Stimulated activated memory B cell treated with anti-CD40 and anti-IgM and Interleukin-4, amounts not matched to agents 10 μg/mL and 1 μg/mL and 100 μg/mL, for 72 hours (primary cell): ENCODE measurements around the gene PPP1R2.
"Not testable (repeated sequence)": the region's sequence is repeated elsewhere in the genome, so short reads cannot be mapped to it uniquely, and the experiment has no call there.

Experiments
- ATAC-seq: fragments of 150-1000 bp; cut with Tn5 transposase; 2 replicates; pipeline ENCODE4 v1.10.0; 2021
- H3K27ac Mint-ChIP-seq: one replicate; pipeline ENCODE4 v1.8.0; 2022; ENCODE audit warnings: mild to moderate bottlenecking, mixed read lengths
- H3K27me3 Mint-ChIP-seq: one replicate; pipeline ENCODE4 v1.8.0; 2022; ENCODE audit warnings: mixed read lengths
- H3K36me3 Mint-ChIP-seq: one replicate; pipeline ENCODE4 v1.8.0; 2022; ENCODE audit warnings: mixed read lengths
- H3K4me1 Mint-ChIP-seq: one replicate; pipeline ENCODE4 v1.8.0; 2022; ENCODE audit warnings: mixed read lengths
- H3K4me3 Mint-ChIP-seq: one replicate; pipeline ENCODE4 v1.8.0; 2022; ENCODE audit warnings: mild to moderate bottlenecking, moderate library complexity, mixed read lengths
- H3K9me3 Mint-ChIP-seq: one replicate; pipeline ENCODE4 v1.8.0; 2022; ENCODE audit warnings: mixed read lengths

Gene PPP1R2

DNA sequence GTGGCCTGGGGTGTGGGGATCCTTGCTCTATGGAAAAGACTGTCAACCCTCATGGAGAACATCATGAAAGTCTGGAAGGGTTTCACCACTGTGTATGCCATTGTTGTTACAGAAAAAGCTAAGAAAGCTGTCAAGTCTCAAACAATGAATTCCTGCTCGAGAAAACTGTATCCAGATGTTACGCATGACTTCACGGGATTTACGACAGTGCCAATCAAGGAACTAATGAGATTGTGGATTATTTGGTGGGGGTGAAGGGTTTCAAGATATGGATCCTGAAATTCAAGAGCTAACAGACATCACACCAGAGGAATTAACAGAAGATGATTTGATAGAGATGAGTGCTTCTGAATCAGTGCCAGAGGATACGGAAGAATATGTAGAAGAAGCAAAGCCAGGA lies 7.8 kb downstream of the PPP1R2 start:
- Mint-ChIP-seq H3K4me3 (no peak overlapping the region), H3K27ac (peak overlapping the region; percentile 31), H3K9me3 (no peaks in the 10 kb centered on the region), H3K4me1 (peaks cover 73% of the 10 kb centered on the region), H3K27me3 (no peaks in the 10 kb centered on the region), H3K36me3 (peaks cover 30% of the 10 kb centered on the region)
- no peak for ATAC-seq

DNA sequence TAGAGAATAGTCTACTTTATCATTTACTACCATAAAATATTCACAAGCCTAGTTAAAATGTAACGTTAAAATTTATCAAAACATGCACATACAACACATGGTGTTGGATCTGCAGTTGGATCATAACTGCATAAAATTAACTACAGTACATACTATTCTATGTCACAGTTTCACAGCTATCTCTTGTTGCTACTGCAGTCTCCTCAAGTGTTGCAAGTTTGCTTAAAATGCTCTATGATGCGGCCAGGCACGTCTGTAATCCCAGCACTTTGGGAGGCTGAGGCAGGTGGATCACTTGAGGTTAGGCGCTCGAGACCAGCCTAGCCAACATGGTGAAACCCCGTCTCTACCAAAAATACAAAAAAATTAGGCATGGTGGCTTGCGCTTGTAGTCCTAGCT lies 10.3 kb downstream of the PPP1R2 start:
- Mint-ChIP-seq H3K27me3 (no peaks in the 10 kb centered on the region), H3K27ac (peak overlapping the region; percentile 6), H3K4me1 (peaks cover 53% of the 10 kb centered on the region)

DNA sequence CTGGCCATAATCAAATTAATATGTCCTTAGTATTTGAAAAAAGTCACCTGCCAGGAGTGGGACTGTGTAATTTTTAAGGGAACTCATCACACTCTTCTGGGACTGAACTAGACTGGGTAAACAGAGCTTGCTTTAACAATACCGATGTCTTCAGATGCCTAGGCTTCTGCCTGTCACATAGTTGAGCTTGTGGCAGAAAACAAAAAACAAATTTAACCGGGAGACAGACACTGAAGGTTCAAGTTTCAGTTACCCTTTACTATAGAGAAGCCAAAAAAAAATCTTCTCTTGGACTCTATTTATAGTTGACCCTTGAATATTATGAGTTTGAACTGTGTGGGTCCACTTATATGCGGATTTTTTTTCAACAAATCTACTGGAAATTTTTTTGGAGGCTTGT lies 10.8 kb downstream of the PPP1R2 start:
- Mint-ChIP-seq H3K36me3 (peaks cover 25% of the 10 kb centered on the region), H3K9me3 (no peaks in the 10 kb centered on the region), H3K4me1 (peaks cover 48% of the 10 kb centered on the region), H3K27ac (peak overlapping the region; percentile 6), H3K27me3 (no peaks in the 10 kb centered on the region), H3K4me3 (no peak overlapping the region)
- no peak for ATAC-seq

More for the DNA sequence above, 10.3 kb downstream of the PPP1R2 start:
- Mint-ChIP-seq H3K4me3 (no peak overlapping the region), H3K9me3 (no peaks in the 10 kb centered on the region), H3K36me3 (peaks cover 25% of the 10 kb centered on the region)
- ATAC-seq, result no peak

DNA sequence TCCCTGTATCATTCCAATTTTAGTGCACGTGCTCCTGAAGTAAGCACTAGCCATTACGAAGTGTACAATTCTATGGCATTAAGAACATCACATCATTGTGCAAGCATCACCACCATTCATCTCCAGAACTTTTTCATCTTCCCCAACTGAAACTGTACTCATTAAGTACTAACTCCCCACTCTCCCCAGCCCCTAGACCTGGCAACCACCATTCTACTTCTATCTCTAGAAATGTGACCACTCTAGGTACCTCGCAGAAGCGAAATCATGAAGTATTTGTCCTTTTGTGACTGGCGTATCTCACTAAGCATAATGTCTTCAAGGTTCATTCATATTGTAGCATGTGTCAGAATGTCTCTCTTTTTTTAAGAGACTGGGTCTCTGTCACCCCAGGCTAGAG lies 11.4 kb downstream of the PPP1R2 start:
- Mint-ChIP-seq H3K27me3 (no peaks in the 10 kb centered on the region), H3K36me3 (peaks cover 25% of the 10 kb centered on the region), H3K9me3 (no peaks in the 10 kb centered on the region), H3K4me1 (peaks cover 47% of the 10 kb centered on the region), H3K27ac (peak overlapping the region; percentile 6), H3K4me3 (no peak overlapping the region)
- ATAC-seq, result no peak

DNA sequence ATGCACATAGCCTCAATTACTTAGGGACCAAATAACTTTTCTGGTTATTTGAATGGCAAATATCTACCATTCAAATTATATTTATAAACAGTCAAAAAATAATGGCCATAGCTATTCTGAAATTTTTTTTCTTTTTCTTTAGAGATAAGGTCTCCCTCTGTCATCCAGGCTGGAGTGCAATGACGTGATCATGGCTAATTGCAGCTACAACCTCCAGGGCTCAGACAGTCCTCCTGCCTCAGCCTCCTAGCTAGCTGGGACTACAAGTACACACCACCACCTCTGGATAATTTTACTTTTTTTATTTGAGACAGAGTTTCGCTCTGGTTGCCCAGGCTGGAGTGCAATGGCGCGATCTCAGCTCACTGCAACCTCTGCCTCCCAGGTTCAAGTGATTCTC lies 16.6 kb downstream of the PPP1R2 start:
- Mint-ChIP-seq H3K27ac (no peak overlapping the region), H3K4me3 (no peak overlapping the region), H3K36me3 (peaks cover 25% of the 10 kb centered on the region), H3K27me3 (no peaks in the 10 kb centered on the region), H3K9me3 (no peaks in the 10 kb centered on the region), H3K4me1 (peaks cover 20% of the 10 kb centered on the region)
- ATAC-seq, result no peak

DNA sequence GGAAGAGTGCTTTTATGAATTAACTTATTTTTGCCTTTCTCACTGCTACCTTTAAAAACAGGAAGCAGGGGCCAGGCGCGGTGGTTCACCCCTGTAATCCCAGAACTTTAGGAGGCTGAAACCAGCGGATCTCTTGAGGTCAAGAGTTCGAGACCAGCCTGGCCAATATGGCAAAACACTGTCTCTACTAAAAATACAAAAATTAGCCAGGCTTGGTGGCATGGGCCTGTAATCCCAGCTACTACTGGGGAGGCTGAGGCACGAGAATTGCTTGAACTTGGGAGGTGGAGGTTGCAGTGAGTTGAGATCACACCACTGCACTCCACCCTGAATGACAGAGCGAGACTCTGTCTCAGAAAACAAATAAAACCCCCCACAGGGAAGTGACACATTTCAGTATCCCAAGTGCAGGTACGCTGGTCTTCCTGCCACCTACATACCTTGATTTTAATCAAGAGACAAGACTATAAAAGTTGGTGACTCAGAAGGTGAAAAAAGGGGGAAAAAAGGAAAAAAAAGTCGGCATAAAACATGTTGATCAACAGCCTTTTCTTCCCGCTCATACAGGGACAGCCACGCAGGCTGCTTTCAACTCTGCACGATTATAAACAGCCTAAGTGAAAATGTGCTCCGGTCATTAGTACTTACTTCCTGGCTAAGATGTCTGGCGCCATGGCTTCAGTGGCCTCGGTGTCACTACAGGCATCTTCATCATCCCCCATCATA lies 18.8 kb downstream of the PPP1R2 start:
- H3K4me3 Mint-ChIP-seq, result no peak overlapping the region
- peaks cover 18% of the 10 kb centered on the region for H3K36me3 Mint-ChIP-seq
- peak overlapping the region; percentile 66 for H3K27ac Mint-ChIP-seq
- no peak for ATAC-seq
- H3K4me1 Mint-ChIP-seq, result peaks cover 17% of the 10 kb centered on the region
- H3K27me3 Mint-ChIP-seq, result no peaks in the 10 kb centered on the region
- H3K9me3 Mint-ChIP-seq, result no peaks in the 10 kb centered on the region

DNA sequence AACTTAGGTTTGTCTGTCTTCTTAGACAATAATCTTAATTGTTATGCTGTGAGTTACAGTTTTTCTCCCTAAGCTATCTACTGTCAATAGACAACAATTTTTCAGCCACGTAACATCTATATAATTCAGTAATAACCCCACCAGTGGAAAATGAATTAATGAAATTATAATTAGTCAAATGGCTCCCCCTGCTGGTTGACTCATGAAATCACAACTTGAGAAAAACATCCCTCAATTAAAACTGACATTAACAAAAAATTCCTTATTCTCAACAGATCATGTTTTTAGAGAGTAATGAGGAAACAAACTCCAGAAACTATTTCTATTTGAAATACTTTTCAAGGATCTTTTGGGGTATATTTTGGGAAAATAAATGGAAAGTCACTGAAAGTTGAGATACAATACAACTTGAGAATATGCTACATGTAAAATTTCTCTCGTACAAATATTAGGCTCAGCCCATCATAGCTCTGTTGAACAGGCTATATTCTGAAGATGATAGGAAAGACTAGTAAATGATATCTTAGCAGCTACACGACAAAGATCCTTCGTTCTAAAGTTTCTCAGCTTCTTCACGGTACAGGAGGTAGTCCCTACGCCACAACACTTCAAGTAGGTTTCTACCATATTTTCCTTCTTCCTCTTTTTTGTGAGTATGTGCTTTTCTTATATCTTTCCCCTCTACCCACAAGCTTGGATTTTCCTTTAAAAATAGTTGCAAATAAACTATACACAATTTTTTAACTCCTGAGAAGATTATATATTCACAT lies 20.7 kb downstream of the PPP1R2 start:
- Mint-ChIP-seq H3K9me3 (no peaks in the 10 kb centered on the region), H3K4me3 (no peak overlapping the region), H3K27me3 (no peaks in the 10 kb centered on the region), H3K4me1 (peaks cover 17% of the 10 kb centered on the region), H3K36me3 (peaks cover 17% of the 10 kb centered on the region), H3K27ac (peak overlapping the region; percentile 66)
- peak; percentile 58 for ATAC-seq

DNA sequence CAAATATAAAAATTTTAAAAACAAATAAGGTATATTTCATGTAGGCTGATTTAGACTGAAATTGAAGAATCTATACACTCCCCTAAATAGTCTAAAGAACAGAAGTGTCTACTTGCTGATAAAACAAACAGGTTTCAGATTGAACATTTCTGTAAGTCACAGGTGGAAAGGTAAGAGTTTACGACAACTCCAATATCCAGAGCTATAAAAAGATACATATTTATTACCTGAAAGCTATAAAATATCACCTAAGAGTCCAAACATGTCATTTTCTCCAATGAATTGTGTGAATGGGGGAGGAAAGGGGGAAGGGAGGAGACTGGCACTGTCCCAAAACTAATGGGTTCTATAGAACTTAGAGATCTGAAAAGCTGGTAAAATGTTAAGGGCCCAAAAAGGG lies 26.1 kb downstream of the PPP1R2 start:
- Mint-ChIP-seq H3K36me3 (peaks cover 37% of the 10 kb centered on the region), H3K4me3 (no peak overlapping the region), H3K27ac (no peak overlapping the region), H3K4me1 (peaks cover 3% of the 10 kb centered on the region), H3K27me3 (no peaks in the 10 kb centered on the region), H3K9me3 (no peaks in the 10 kb centered on the region)
- no peak for ATAC-seq

DNA sequence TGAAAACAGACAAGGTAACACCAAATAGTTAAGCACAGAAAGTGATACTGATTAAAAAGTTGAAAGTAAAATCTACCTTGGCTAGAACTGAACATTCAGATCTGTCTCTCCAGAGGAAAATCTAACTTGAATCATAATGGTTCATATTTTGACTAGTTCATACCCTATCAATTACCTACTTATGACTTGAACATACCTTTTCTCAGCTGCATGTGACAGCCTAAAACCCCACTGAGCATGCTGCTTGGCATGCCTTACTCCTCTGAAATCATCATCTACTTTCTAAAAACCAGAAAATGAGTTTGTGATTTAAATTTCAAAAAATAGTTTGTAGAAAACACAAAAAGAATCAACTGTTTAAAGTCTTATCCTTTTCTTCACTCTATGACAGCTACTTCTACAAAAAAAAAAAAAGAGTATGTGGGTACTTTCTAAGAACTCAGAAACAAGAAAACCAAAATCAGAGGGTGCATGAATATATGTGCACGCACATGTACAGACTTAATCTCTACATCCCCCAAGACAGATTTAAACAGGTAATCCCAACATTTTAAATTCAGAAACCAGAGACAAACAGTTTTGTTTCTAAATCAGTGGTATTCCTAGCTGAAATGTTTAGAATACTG lies 28.4 kb downstream of the PPP1R2 start:
- Mint-ChIP-seq H3K4me1 (peaks cover 11% of the 10 kb centered on the region), H3K36me3 (peaks cover 49% of the 10 kb centered on the region)
- not testable (repeated sequence) for ATAC-seq, H3K27me3 Mint-ChIP-seq, H3K4me3 Mint-ChIP-seq, H3K27ac Mint-ChIP-seq, H3K9me3 Mint-ChIP-seq

DNA sequence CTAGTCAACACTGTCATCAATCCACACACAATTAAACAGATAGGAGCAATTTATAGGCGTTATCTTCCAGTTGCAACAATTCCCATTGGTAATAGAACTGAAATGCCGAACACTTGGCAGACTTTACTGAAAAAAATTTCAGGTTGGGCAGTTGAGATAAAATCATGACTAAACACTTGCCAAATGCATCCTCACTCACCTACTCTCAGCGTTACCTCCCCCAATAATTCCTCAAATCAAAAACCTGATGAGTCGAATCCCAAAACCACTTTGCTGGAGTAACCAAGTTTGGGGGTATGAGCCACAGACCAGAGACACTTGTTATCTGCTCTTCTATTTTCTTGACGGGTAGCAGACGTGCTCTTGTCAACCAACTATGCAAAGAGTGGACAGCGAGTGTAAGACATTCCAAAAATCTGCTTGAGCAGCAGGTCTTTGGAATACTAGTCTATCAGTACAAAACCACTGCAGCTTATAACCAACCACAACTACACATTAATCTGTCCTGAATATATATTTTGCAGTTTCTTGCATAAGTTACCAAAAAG lies 30.3 kb downstream of the PPP1R2 start:
- Mint-ChIP-seq H3K27ac (peak overlapping the region; percentile 21), H3K4me1 (peaks cover 11% of the 10 kb centered on the region)

DNA sequence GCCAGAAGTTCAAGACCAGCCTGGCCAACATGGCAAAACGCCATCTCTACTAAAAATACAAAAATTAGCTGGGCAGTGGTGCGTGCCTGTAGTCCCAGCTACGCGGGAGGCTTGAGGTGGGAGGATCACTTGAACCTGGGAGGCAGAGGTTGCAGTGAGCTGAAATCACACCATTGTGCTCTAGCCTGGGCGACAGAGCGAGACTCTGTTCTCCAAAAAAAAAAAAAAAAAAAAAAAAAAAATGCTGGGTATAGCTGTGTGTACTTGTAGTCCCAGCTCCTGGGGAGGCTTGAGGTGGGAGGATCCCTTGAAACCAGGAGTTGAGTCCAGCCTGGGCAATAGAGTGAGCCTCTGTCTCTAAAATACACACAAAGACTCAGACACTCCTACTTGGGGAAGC lies 32.0 kb downstream of the PPP1R2 start:
- peaks cover 11% of the 10 kb centered on the region for H3K4me1 Mint-ChIP-seq
- no peak overlapping the region for H3K4me3 Mint-ChIP-seq
- peaks cover 56% of the 10 kb centered on the region for H3K36me3 Mint-ChIP-seq
- no peaks in the 10 kb centered on the region for H3K27me3 Mint-ChIP-seq
- ATAC-seq, result no peak
- peak overlapping the region; percentile 61 for H3K27ac Mint-ChIP-seq
- no peaks in the 10 kb centered on the region for H3K9me3 Mint-ChIP-seq

More for the DNA sequence above, 30.3 kb downstream of the PPP1R2 start:
- Mint-ChIP-seq H3K9me3 (no peaks in the 10 kb centered on the region), H3K36me3 (peaks cover 61% of the 10 kb centered on the region), H3K27me3 (no peaks in the 10 kb centered on the region), H3K4me3 (no peak overlapping the region)
- no peak for ATAC-seq

DNA sequence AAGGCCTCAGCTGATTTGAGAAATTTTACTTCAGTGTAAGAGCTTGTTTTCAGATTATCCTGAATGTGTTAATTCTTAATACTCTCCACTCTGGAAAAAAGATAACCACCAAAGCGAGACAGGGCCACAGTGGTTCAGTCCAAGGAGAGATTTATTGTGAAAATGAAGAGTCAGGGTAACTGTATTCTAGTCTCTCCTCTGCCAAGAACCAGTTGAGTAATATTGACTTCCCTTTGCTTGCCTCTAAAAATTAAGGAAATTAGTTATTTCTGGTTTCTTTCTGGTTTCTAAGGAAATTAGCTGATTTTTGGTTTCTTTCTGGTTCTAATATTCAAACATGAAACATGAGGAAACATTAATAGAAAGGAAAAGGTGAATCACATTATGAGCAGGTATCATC lies 34.9 kb downstream of the PPP1R2 start:
- no peak overlapping the region for H3K4me3 Mint-ChIP-seq
- peaks cover 11% of the 10 kb centered on the region for H3K4me1 Mint-ChIP-seq
- peak overlapping the region; percentile 16 for H3K27ac Mint-ChIP-seq
- ATAC-seq, result no peak
- H3K27me3 Mint-ChIP-seq, result no peaks in the 10 kb centered on the region
- no peaks in the 10 kb centered on the region for H3K9me3 Mint-ChIP-seq
- peaks cover 34% of the 10 kb centered on the region for H3K36me3 Mint-ChIP-seq

DNA sequence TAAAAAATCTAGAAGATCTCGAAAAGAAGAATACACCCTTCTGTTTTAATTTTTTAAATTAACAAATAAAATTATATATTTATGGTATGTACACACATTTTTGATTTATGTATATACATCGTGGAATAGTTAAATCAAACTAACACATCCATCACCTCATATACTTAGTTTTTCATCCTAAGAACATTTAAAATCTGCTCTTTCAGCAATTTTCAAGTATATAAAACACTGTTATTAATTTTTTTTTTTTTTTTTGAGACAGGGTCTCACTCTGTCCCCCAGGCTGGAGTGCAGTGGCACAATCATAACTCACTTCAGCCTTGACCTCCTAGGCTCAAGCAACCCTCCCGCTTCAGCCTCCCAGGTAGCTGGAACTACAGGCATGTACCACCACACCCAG lies 67.5 kb downstream of the PPP1R2 start:
- Mint-ChIP-seq H3K27me3 (peaks cover 35% of the 10 kb centered on the region), H3K4me1 (no peaks in the 10 kb centered on the region), H3K4me3 (no peak overlapping the region), H3K27ac (no peak overlapping the region), H3K36me3 (no peaks in the 10 kb centered on the region), H3K9me3 (no peaks in the 10 kb centered on the region)
- ATAC-seq, result no peak

DNA sequence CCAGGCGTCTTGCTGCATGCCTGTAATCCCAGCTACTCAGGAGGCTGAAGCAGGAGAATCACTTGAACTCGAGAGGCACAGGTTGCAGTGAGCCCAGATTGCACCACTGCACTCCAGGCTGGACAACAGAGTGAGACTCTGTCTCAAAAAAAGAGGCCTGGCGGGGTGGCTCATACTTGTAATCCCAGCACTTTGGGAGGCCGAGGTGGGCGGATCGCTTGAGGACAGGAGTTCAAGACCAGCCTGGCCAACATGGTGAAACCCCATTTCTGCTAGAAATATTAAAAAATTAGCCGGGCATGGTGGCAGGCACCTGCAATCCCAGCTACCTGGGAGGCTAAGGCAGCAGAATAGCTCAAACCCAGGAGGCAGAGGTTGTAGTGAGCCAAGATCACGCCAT lies 68.0 kb downstream of the PPP1R2 start:
- not testable (repeated sequence) for H3K4me1 Mint-ChIP-seq, H3K36me3 Mint-ChIP-seq, H3K27ac Mint-ChIP-seq, ATAC-seq, H3K9me3 Mint-ChIP-seq, H3K4me3 Mint-ChIP-seq
- H3K27me3 Mint-ChIP-seq, result peaks cover 35% of the 10 kb centered on the region

DNA sequence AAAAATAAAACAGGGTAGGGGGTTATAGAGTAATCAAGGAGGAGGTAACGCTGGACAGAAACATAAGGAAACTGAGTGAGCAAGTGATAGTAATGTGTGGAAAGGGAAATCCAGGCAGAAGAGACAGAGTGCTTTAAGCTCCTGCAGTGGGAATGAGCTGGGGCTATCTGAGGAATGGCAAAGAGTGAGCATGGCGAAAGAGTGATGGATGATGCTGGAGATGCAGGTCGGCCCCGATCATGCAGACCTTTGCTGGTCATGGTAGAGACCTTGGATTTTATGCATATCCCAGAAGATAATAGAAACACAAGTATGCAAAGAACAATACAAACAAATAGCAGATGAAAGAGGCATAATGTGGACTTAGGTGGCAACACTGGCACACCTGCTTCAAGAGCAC lies 74.3 kb downstream of the PPP1R2 start:
- no peak overlapping the region for H3K4me3 Mint-ChIP-seq

More for the DNA sequence above, 74.3 kb downstream of the PPP1R2 start:
- peaks cover 8% of the 10 kb centered on the region for H3K27me3 Mint-ChIP-seq
- no peak for ATAC-seq
- H3K4me1 Mint-ChIP-seq, result no peaks in the 10 kb centered on the region
- no peak overlapping the region for H3K27ac Mint-ChIP-seq
- peaks cover 10% of the 10 kb centered on the region for H3K36me3 Mint-ChIP-seq
- peaks cover 14% of the 10 kb centered on the region for H3K9me3 Mint-ChIP-seq
